HL-60 (cell line): ENCODE measurements around the gene MYO5B.

Source experiments
- SPI1 ChIP-seq: IDR thresholded peaks from 2 replicates; pipeline ENCODE4 v1.6.1; 2012; ENCODE audit warnings: low read depth, mild to moderate bottlenecking, borderline replicate concordance
- TF ChIP-seq, protein P1 (sequence below): IDR thresholded peaks from one replicate; pipeline ENCODE4 v1.5.1; 2011; ENCODE audit warnings: low read length, control low read depth, inconsistent platforms; ENCODE audit not compliant: insufficient read depth
- TF ChIP-seq, protein P2 (sequence below): IDR thresholded peaks from 2 replicates; pipeline ENCODE4 v1.6.1; 2012; ENCODE audit warnings: low read depth; ENCODE audit not compliant: insufficient replicate concordance

- TF ChIP-seq, protein P1, sequence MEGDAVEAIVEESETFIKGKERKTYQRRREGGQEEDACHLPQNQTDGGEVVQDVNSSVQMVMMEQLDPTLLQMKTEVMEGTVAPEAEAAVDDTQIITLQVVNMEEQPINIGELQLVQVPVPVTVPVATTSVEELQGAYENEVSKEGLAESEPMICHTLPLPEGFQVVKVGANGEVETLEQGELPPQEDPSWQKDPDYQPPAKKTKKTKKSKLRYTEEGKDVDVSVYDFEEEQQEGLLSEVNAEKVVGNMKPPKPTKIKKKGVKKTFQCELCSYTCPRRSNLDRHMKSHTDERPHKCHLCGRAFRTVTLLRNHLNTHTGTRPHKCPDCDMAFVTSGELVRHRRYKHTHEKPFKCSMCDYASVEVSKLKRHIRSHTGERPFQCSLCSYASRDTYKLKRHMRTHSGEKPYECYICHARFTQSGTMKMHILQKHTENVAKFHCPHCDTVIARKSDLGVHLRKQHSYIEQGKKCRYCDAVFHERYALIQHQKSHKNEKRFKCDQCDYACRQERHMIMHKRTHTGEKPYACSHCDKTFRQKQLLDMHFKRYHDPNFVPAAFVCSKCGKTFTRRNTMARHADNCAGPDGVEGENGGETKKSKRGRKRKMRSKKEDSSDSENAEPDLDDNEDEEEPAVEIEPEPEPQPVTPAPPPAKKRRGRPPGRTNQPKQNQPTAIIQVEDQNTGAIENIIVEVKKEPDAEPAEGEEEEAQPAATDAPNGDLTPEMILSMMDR = no peak
- no peak for TF ChIP-seq SPI1
- TF ChIP-seq, protein P2, sequence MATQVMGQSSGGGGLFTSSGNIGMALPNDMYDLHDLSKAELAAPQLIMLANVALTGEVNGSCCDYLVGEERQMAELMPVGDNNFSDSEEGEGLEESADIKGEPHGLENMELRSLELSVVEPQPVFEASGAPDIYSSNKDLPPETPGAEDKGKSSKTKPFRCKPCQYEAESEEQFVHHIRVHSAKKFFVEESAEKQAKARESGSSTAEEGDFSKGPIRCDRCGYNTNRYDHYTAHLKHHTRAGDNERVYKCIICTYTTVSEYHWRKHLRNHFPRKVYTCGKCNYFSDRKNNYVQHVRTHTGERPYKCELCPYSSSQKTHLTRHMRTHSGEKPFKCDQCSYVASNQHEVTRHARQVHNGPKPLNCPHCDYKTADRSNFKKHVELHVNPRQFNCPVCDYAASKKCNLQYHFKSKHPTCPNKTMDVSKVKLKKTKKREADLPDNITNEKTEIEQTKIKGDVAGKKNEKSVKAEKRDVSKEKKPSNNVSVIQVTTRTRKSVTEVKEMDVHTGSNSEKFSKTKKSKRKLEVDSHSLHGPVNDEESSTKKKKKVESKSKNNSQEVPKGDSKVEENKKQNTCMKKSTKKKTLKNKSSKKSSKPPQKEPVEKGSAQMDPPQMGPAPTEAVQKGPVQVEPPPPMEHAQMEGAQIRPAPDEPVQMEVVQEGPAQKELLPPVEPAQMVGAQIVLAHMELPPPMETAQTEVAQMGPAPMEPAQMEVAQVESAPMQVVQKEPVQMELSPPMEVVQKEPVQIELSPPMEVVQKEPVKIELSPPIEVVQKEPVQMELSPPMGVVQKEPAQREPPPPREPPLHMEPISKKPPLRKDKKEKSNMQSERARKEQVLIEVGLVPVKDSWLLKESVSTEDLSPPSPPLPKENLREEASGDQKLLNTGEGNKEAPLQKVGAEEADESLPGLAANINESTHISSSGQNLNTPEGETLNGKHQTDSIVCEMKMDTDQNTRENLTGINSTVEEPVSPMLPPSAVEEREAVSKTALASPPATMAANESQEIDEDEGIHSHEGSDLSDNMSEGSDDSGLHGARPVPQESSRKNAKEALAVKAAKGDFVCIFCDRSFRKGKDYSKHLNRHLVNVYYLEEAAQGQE = no peak
Observed at GRCh38 chr18:50231621-50232020, 36.7 kb upstream of the MYO5B start.
